GM19467 (cell line): ENCODE results near the gene RABGAP1L.
"Not testable (repeated sequence)": the region's sequence is repeated elsewhere in the genome, so short reads cannot be mapped to it uniquely, and the experiment has no call there.

Source experiments
- ATAC-seq: cut with Tn5 transposase; IDR thresholded peaks from one replicate; pipeline ENCODE4 v1.9.1; 2021; ENCODE audit warnings: mild to moderate bottlenecking, moderate library complexity; ENCODE audit not compliant: unreplicated experiment

RABGAP1L gene

DNA sequence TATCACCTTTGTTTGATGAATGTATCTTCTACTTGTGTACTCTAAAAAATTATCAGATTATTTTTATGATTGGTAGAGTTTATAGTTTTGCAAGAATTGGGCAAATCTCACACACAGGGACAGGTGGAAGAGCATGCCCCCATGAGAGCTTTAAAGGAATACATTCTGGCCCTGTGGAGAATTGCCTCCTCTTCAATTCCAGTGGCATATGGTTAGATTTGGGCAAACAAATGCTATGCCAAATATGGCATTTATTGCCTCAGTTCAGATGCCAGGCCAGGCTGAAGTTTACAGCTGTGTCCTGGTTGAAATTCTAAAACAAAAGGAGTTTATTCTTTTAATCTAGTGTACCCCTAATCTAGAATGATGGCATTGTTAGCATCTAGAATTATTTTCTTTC, 678.1 kb downstream of the RABGAP1L start:
- no peak for ATAC-seq

DNA sequence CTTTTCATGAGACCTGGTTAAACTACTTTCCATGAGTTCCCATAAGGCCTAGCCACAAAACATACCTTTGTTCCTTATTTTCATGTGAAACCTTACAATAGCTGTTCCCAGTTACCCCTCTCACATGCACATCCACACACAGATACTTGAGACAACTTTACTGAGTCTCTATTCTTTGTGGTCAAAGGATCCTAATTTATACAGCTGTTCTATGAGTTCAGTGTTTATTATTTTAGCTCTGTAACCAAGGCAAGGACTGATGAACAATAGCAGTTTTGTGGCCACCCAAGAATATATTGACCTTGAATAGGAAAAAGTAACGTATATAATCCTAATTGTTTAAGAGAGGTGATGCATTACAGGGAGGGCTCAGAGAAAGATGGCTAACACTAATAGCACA, 679.9 kb downstream of the RABGAP1L start:
- ATAC-seq: no peak

DNA sequence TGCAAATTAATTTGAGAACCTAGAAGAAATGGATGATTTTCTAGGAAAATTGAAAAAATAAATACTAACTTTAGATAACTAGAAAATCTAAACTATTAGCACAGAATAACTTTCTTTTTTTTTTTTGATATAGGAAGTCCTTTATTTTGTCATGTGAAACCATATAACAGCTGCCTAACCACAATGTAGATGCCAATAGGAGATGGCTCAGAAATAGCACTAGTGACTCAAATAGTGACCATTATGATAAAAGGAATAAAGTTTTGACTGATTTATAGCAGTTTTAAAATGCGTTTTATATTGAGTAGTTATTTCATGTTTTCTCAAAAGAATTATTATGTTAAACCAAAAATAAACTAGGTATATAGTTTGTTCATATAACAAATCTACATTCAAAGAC, 682.4 kb downstream of the RABGAP1L start:
- ATAC-seq: no peak

DNA sequence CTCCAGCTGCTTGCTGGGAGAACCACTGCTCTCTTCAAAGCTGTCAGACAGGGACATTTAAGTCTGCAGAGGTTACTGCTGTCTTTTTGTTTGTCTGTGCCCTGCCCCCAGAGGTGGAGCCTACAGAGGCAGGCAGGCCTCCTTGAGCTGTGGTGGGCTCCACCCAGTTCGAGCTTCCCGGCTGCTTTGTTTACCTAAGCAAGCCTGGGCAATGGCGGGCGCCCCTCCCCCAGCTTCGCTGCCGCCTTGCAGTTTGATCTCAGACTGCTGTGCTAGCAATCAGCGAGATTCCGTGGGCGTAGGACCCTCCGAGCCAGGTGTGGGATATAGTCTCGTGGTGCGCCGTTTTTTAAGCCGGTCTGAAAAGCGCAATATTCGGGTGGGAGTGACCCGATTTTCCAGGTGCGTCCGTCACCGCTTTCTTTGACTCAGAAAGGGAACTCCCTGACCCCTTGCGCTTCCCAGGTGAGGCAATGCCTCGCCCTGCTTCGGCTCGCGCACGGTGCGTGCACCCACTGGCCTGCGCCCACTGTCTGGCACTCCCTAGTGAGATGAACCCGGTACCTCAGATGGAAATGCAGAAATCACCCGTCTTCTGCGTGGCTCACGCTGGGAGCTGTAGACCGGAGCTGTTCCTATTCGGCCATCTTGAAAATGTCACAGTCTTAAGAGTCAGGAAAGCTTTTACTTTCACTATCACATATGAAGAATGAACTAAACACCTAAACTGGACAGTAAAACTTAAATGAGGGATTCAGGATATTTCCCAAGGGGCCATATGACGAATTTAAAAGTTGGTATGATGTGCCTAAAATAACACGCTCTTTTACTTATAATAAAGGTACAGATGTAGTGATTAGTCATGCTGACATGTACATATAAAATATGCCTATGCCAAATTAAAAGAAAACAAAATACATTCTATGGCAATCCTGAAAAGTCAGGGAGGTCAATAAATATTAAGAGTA, 689.6 kb downstream of the RABGAP1L start:
- ATAC-seq: not testable (repeated sequence)

DNA sequence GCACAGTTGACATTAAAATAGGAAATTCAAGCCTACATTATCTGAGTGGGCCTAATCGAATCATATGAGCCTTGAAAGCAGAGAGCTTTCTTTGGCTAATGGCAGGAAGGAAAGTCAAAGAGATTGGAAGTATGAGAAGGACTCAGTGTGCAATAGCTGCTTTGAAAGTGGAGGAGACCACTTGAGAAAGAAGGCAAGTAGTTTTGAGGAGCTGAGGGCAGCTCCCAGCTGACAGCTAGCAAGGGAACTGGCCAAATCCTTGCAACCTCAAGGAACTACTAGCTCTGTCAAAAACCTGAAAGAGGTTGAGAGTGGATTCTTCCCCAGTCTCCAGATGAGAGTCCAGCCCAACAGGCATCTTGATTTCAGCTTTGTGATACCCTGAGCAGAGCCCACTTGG, 691.4 kb downstream of the RABGAP1L start:
- ATAC-seq: no peak

DNA sequence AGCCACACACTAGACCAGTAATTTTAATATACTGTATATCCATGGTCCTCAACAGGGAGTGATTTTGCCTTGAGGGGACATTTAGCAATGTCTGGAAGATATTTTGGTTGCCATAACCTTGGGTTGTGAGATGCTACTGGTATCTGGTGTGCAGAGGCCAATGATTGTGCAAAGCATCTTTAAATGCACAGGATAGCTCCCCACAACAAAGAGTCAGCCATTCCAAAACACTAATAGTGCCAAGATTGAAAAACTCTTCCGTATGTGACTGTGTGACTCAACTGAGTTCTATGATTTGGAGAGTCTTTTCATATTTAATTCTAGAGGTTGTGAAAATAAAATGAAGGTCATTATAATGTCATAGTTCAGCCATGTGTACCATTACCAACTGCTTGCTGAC, 699.0 kb downstream of the RABGAP1L start:
- no peak for ATAC-seq

DNA sequence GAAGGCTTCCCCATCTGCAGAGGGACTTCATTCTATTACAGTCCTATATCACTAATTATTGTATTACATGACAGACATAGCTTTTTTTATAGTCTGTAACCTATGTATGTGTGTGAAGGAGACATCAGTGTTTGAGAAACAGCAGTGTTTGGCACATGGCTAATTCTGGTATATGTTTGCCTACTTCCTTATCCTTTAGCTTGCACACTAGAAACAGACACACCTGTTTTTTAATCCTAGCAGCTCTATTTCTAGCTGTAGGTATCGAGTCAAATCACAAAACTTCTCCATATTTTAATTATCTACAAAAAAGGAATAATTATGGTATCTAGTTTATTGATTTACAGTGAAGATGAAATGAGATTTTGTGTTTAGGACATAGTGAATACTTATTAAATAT, 711.0 kb downstream of the RABGAP1L start:
- ATAC-seq: no peak

DNA sequence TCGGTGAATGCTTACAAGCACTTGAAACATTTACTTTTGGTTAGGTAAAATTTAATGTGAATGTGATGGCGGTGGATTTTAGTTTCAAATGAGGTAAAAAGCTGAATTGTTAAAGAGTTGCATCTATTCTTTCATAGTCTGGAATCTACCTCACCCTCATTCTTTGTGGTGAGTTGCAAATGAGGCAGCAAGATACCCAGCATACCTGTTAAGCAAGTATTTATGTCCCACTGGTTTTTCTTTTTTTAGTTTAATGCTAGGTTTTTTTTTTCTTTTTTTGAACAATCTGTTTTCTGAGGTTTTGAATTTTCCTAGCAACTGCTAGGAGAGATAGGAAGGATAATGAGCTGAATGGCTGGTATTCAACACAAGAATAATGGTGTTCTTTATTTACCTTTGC, 712.6 kb downstream of the RABGAP1L start:
- ATAC-seq: no peak

DNA sequence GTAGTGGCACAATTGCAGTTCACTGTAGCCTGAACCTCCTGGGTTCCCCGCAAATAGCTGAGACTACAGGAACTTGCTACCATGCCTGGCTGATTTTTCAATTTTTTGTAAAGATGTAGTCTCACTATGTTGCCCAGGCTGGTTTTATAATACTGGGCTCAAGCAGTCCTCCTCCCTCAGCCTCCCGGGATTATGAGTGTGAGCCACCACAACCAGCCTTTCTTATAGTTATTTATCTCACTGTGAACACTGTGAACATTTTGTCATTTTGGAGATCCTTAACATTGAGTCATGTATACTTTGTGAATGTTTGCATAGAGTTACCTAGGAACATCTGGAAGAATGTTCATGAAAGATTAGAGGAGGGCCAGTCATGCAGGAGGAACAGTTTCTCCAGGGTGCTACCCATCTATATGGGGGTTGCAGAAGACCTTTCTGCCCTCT, 713.3 kb downstream of the RABGAP1L start:
- ATAC-seq: no peak

DNA sequence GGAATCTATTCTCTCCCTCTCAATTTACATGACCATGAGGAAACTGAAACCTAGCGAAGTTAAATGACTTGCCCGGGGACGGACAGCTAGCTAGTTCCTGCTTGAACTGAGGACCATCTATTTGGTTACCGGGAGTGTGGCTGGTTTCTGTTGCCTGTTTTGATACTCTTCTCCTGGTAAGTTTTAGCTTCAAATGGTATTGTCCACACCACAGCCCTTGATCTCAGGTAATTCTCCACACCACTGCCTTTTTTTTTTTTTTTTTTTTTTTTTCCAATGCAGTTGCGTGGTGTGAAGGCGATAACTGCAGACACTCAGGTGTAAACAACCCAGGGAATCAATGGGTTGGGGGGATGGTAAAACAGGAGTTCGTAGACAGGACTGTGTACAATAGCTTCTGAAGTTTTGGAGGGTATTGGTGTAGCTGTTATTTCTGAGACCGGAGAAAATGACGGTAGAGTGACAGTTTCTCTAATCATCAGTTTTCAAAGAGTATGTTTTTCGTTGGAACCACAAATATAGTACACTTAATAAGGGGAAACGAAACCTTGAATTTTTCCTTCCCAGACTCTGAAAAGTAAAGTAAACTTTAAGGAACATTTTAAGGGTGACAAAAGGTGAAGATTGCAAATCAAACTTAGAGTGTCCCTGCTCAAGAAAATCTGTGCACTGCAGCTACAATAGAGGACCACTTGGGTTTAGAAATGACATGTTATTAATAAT, 715.2 kb downstream of the RABGAP1L start:
- no peak for ATAC-seq

DNA sequence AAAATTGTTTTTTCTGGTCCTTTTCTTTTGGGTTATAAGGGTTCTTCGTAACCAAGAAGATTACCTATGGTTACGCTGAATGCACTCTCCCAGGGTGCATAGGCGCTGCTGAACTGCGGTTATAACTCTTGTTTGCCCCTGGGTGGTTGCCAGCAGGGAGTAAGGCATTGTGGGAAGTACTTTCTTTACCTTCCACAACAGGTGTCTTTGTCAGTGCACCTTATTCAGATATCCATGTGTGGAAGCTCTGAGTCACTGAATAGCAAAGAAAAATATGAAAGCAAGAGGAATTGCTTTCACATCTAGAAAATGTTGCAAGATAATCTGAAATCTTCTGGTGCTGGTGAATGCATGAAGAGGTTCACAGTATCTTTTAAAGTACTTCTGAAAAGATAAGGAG, 716.0 kb downstream of the RABGAP1L start:
- no peak for ATAC-seq

DNA sequence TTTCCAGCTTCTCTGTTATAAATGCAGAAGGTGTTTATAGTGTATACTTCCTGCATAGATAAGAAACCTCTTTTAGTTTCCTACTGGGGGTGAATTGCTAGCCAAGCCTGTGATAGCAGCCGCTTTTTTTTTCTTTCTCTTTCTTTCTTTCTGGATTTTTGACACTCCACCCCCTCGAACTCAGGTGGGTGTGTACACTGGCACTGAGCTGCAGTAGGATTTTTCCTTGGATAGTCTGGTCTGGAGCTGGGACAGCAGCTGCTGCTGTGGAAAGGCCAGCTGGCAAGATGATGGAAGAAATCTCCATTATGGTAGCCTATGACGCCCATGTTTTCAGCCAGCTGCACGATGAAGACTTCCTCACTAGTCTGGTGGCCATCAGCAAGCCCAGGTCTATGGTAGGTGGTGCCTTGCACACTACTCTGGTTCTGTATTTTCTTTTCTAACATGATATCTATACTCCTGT, 717.9 kb downstream of the RABGAP1L start:
- no peak for ATAC-seq

DNA sequence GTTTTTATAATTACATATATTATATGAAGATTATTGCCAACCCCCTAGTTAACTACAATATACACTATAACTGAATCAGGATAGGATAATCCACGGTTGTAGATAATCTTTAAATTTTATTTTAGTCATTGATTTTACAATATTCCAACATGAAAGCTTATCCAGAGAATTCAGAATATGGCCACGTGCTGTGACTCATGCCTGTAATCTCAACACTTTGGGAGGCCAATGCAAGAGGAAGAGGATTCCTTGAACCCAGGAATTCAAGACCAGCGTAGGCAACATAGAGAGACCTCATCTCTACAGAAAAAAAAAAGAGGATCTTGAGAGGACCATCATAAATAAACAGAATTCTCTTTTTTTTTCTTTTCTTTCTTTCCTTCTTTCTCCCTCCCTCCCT, 720.9 kb downstream of the RABGAP1L start:
- no peak for ATAC-seq

DNA sequence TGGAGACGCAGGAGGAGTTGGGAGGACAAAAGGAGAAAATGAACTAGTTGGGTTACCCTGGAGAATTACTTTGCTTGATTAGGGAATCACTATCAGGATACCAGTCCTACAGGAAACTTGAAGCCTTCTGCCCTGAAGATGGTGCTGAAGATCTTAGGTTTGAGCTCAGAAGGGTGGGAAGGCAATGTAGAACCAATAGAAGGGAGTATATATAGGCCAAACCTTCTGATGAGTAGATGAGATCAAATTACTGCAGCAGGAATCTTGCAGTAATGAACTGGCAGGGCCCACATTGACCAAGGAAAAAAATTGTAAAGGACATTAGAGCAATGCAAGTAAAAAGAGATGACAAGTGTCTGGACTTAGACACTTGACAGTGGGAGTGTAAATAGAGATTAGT, 724.1 kb downstream of the RABGAP1L start:
- no peak for ATAC-seq

DNA sequence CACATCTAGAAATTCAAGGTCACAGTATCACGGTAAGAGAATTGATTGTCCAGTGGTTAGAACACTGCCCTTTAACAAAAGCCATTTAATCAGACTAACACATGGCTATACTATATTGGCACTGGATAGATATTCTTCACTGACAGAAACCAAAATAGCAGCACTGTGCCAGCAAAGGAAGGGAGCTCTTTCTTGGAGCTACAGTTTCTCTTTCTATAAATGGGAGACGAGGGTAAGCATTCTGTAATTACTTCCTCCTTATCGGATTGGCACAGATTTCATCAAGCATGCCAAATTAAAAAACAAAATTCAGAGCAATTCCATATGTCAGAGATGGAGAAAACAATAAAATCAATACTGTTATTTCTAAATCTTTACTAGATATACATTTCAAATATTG, 724.7 kb downstream of the RABGAP1L start:
- ATAC-seq: no peak

DNA sequence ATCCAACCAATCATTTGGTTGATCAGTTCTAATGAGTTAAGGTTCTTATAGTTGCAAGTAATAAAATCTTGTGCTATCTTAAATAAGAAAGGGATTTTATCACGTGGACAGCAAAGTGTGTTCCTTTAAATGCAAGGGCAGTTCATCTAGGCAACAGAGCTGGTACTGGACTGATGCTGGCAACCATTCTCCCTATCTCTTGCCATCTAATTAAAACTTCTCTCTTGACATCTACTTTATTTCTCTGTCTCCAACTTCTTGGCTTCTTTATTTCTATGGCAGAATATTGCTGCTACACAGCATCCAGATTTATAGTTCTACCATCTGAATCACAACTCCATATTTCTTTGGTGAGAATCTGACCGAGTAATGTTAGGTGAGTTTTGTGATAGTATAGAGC, 725.2 kb downstream of the RABGAP1L start:
- ATAC-seq: no peak

DNA sequence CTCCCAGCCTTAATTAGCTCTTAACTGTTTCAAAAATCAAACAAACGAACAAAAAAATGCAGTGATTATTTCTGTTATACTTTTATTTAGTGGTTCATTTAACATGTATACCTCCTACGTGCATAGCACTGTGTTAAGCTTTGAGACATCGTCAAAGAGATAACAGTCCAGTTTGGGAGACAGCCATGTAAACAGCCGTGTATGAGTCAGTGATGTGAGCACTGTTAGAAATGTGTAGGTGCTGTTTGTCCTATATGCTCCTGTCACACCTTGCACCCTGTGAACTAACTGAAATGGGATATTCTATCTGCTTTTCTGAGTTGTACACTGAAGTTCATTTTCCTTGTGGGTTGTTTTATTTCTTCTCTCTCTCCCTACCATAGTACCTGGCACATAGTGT, 730.7 kb downstream of the RABGAP1L start:
- no peak for ATAC-seq

DNA sequence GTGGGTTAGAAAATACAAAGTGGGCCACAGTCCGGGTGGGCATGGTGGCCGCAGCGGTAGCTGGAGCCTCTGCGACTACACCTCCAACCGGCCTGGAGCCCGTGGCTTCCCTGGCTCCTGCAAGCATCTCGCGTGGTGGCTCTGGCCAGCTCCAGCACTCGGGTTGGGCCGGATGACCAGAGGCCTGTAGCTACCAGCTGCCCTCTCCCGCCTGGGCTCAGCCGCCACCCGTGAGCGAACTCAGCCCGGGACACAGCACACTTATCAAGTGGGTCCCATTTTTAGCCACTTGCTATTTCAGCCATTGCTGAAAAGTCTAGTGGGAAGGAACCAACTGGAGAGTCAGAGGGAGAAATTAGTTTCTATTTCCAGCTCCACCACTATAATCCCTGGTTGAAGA, 732.7 kb downstream of the RABGAP1L start:
- ATAC-seq: no peak

DNA sequence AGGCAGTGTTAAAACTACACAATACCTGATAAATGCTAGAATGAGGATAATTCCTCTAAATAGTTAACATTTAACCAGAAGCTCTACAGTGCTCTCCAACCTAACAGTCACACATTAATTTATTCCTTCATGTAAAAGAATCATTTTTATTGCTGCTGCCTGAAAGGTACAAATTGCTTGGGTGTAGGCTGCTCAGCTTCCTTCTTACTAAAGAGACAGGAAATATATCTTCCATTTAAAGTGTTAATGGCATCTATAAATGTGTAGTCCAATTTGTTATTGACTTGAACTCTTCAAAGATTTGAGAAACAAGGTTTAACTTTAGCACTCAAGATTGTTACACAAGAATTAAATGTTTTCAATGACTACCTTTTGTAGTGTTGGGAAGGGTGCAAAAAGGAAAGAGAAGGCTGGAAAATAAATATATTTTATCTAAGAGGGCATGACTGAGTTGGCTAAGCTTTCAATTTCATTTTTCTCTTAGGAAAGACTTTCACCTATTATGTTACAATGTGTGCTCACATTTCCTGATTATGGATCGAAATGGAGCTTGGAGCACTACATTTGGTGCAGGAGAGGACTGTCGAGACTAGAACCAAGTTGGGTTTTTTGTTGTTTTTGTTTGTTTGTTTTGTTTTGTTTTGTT, 734.9 kb downstream of the RABGAP1L start:
- no peak for ATAC-seq

DNA sequence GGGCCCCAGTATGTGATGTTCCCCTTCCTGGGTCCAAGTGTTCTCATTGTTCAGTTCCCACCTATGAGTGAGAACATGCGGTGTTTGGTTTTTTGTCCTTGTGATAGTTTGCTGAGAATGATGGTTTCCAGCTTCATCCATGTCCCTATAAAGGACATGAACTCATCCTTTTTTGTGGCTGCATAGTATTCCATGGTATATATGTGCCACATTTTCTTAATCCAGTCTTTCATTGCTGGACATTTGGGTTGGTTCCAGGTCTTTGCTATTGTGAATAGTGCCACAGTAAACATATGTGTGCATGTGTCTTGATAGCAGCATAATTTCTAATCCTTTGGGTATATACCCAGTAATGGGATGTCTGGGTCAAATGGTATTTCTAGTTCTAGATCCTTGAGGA, 736.3 kb downstream of the RABGAP1L start:
- ATAC-seq: not testable (repeated sequence)

DNA sequence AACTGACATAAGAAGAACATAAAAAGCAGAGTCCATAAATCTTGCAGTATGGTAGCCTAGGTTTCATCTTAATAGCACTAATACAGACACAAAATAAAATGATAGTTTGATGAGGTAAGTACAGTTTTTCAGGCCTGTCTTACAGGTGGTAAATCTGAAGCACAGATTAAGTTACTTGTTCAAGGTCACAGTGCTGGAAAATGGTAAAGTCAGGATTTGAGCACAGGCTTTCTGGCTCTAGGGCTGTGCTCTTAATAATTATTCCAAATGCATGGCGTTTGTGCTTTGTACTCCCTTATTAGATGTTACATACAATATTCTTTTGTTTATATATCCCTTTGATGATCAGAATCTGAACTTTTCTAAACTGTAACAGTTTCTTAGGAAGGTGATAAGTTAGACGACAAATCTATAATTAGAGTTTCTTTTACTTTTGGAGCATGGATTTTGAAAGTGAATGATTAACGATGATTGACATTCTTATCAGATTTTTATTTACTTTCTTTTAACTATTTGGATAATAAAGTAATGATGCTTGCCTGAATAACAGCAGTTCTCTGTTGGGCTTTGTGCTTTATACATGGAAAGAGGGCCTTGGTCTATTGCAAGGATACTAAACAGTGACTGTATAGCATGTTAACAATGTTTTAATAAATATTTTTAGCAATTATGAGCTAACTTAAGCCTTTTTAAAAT, 738.9 kb downstream of the RABGAP1L start:
- no peak for ATAC-seq
